GM12891 (cell line): Measurements from ENCODE around the gene TASP1. TPM values are rescaled to one million over a fixed set of nuclear protein-coding genes. Genes with fewer than 3 reads are reported as not detected.
A peak's percentile ranks its signal among the peaks of the same experiment; 100 is the strongest.

Experiments
- DNase-seq: peaks from one replicate; pipeline ENCODE4 v3.0.0; 2011; ENCODE audit warnings: low spot score; ENCODE audit not compliant: insufficient read length
- FAIRE-seq: peaks from 2 replicates; lab custom pipeline; 2011; peaks lifted over from hg19 to GRCh38; lab: Jason Lieb, UNC
- PAX5 ChIP-seq: IDR thresholded peaks from 2 replicates; pipeline ENCODE4 v1.6.1; 2011; ENCODE audit warnings: low read length, moderate library complexity, mild to moderate bottlenecking; ENCODE audit not compliant: insufficient read depth, severe bottlenecking
- POLR2A ChIP-seq: IDR thresholded peaks from 2 replicates; pipeline ENCODE4 v1.6.1; 2011; ENCODE audit warnings: low read depth, low read length, control low read depth
- POLR2AphosphoS5 ChIP-seq: IDR thresholded peaks from 2 replicates; pipeline ENCODE4 v1.6.1; 2011; ENCODE audit warnings: low read depth, low read length, control low read depth
- POU2F2 ChIP-seq: IDR thresholded peaks from 2 replicates; pipeline ENCODE4 v1.6.1; 2011; ENCODE audit warnings: low read depth, mild to moderate bottlenecking, control low read depth, low read length, moderate library complexity
- SPI1 ChIP-seq: IDR thresholded peaks from 2 replicates; pipeline ENCODE4 v1.6.1; 2011; ENCODE audit warnings: low read depth, low read length, control low read depth
- TAF1 ChIP-seq: IDR thresholded peaks from 2 replicates; pipeline ENCODE4 v1.6.1; 2011; ENCODE audit warnings: low read depth, low read length, control low read depth
- polyA plus RNA-seq: library from polyadenylated mRNA; unstranded; fragments of >200 nt; gene quantifications from one replicate; pipeline ENCODE4 v1.2.1, GENCODE V29; 2012; ENCODE audit warnings: low read depth, missing spikeins, inconsistent platforms; ENCODE audit not compliant: missing spikeins

Gene TASP1, protein sequence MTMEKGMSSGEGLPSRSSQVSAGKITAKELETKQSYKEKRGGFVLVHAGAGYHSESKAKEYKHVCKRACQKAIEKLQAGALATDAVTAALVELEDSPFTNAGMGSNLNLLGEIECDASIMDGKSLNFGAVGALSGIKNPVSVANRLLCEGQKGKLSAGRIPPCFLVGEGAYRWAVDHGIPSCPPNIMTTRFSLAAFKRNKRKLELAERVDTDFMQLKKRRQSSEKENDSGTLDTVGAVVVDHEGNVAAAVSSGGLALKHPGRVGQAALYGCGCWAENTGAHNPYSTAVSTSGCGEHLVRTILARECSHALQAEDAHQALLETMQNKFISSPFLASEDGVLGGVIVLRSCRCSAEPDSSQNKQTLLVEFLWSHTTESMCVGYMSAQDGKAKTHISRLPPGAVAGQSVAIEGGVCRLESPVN
- polyA plus RNA-seq, result 5.5 TPM

DNA sequence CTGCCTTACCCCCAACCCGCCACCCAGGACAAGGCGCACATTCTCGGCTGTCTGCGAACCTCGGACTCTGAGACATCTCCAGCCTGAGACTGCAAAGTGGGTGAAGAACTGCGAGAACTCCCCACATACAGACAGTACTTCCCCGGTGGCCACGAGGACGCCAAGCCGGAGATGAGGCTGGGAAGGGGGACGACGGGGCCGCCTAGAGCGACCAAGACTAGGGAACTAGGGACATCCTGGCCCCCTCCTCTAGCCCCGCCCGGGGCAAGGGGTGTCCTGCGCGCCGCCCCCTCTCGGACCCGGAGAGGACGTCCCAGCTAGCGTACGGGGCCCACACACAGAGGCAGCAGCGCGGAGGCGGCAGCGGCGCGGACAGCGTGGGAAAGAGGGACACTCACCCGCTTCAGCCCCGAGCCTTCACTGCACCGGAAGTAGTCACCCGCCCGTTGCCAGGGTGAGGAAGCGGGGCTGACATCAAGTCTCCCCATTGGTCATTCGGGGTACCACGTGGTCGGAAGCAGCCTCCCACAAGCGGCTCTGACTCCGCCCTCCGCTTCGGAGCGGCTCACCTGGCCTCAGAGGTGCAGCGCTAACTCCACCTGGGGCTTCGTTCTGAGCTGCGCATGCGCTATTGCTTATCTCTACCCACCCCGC, at the start of gene TASP1:
TSS of gene TASP1 (minus strand) at position 437 of the 654 bp plus-strand sequence. CDS start 8,854 bp downstream, outside the sequence.
- peak; percentile 100 for FAIRE-seq
- TF ChIP-seq PAX5 (no peak), TAF1 (peak; percentile 85), POLR2A (peak; percentile 48; the same call in 1 of the 2 replicates), POU2F2 (peak; percentile 49; the same call in 1 of the 2 replicates), SPI1 (no peak), POLR2AphosphoS5 (peak; percentile 73)
- peak; percentile 86 for DNase-seq

DNA sequence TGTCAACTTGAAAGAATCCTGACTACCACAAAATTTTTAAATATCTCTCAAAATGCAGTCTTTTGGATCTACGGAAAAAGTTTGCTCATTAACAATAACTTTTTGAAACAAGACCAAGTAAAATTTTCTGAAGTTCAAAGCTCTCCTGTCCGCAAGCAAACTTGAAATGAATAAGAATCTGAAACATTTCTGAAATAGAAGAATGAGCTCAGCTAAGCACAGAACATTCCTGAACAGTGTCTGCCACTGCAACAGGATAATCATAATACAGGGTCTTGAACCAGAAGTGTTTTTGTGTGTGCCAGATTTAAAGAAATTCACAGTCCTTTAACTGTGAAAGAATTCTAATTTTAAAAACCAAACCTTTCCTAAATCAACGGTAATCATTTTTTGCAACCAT, 49.1 kb upstream of the TASP1 start:
- FAIRE-seq (no peak), DNase-seq (no peak)
- no peak for TF ChIP-seq POLR2AphosphoS5
- no peak for TF ChIP-seq POU2F2
- TF ChIP-seq PAX5, result no peak
- TF ChIP-seq SPI1, result no peak

- FAIRE-seq (no peak), DNase-seq (no peak)
- TF ChIP-seq POLR2AphosphoS5 (no peak), SPI1 (no peak), POU2F2 (no peak), TAF1 (no peak), PAX5 (no peak), POLR2A (no peak)
These were observed 46.9 kb upstream of the TASP1 start for GRCh38 chr20:13685623-13686022.

GRCh38 chr20:13684566-13685222, 46.0 kb upstream of the TASP1 start:
- DNase-seq, result peak; percentile 20
- FAIRE-seq, result peak; percentile 94
- TF ChIP-seq SPI1 (0 out of 2 replicates have a peak, but pooled peaks have one; percentile 29), POU2F2 (no peak)

- no peak for DNase-seq
- no peak for TF ChIP-seq POLR2AphosphoS5
- TF ChIP-seq PAX5, result no peak
- no peak for TF ChIP-seq TAF1
- TF ChIP-seq POLR2A, result no peak
- TF ChIP-seq SPI1, result no peak
- no peak for TF ChIP-seq POU2F2
- peak; percentile 84 for FAIRE-seq
These were observed 45.1 kb upstream of the TASP1 start for GRCh38 chr20:13683833-13684232.

GRCh38 chr20:13681248-13682125, 42.8 kb upstream of the TASP1 start:
- DNase-seq (peak; percentile 35), FAIRE-seq (peak; percentile 90)

GRCh38 chr20:13678944-13679343, 40.2 kb upstream of the TASP1 start:
- FAIRE-seq (no peak), DNase-seq (no peak)
- TF ChIP-seq POU2F2 (no peak), TAF1 (no peak), SPI1 (no peak), PAX5 (no peak), POLR2A (no peak), POLR2AphosphoS5 (no peak)

More at GRCh38 chr20:13681248-13682125, 42.8 kb upstream of the TASP1 start:
- no peak for TF ChIP-seq PAX5
- 0 out of 2 replicates have a peak, but pooled peaks have one; percentile 3 for TF ChIP-seq SPI1

DNA sequence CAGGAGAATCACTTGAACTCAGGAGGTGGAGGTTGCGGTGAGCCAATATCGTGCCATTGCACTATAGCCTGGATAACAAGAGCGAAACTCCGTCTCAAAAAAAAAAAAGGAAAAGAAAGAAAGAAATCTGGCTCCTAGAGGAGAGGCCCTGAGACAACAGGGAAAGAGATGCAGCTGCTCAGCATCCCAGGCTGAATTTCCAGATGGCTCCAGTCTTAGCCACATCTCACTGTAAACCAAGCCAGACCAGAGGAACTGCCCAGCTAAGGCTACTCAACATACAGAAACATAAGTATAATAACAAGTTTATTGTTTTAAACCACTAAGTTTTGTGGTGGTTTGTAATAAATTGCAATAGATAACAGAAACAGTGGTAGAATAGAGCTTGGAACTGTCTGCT, 38.5 kb upstream of the TASP1 start:
- TF ChIP-seq TAF1 (no peak), SPI1 (no peak)
- FAIRE-seq (no peak), DNase-seq (no peak)

- FAIRE-seq, result no peak
- DNase-seq, result no peak
- TF ChIP-seq PAX5 (no peak), TAF1 (no peak), POLR2A (no peak), POLR2AphosphoS5 (no peak), POU2F2 (no peak), SPI1 (no peak)
These were observed 38.0 kb upstream of the TASP1 start for GRCh38 chr20:13676682-13677081.
